H1 (cell line): Measurements from ENCODE around the gene DYNC2I2. TPM values are rescaled to one million over a fixed set of nuclear protein-coding genes. Genes with fewer than 3 reads are reported as not detected.

Experiments
- CTCF ChIA-PET: fragments of 300-600 bp; sonication (Branson Sonifier 250); formaldehyde crosslinking; loops from one replicate; lab custom pipeline; 2021; ENCODE audit not compliant: partially characterized antibody; lab: Charles Lee
- POLR2A ChIA-PET: fragments of 300-600 bp; sonication (Branson Sonifier 250); formaldehyde crosslinking; loops from one replicate; lab custom pipeline; 2021; ENCODE audit warnings: inconsistent platforms; ENCODE audit not compliant: partially characterized antibody; lab: Charles Lee
- DNase-seq, 2 experiments: peaks; one replicate each; pipeline versions ENCODE4 v3.0.0 to v3.0.0-alpha.2; 2010 to 2022; ENCODE audit warnings: low spot score in 2 of 2, low read depth in 1 of 2, mixed read lengths in 1 of 2
- FAIRE-seq: peaks from 2 replicates; lab custom pipeline; 2011; peaks lifted over from hg19 to GRCh38; lab: Jason Lieb, UNC
- H2AFZ ChIP-seq: 2 replicates; pipeline ENCODE4 v1.8.1; 2012; ENCODE audit warnings: low read length, inconsistent platforms
- H2AK5ac ChIP-seq: 2 replicates; pipeline ENCODE4 v1.6.1; 2013; ENCODE audit warnings: low read depth, low read length
- H2BK120ac ChIP-seq: replicated peaks from 2 replicates; pipeline ENCODE3; 2013; ENCODE audit warnings: low read depth, low read length, inconsistent platforms
- H2BK12ac ChIP-seq: 2 replicates; pipeline ENCODE4 v1.6.1; 2013; ENCODE audit warnings: low read depth, low read length
- H2BK15ac ChIP-seq: 2 replicates; pipeline ENCODE4 v1.6.1; 2013; ENCODE audit warnings: low read length
- H2BK20ac ChIP-seq: 2 replicates; pipeline ENCODE4 v1.6.1; 2013; ENCODE audit warnings: low read length
- H2BK5ac ChIP-seq: 2 replicates; pipeline ENCODE4 v1.6.1; 2013; ENCODE audit warnings: low read depth, low read length
- H3K14ac ChIP-seq: 2 replicates; pipeline ENCODE4 v1.6.1; 2013; ENCODE audit warnings: inconsistent platforms; ENCODE audit not compliant: insufficient read length
- H3K18ac ChIP-seq: 2 replicates; pipeline ENCODE4 v1.6.1; 2013; ENCODE audit warnings: low read length; ENCODE audit errors: extremely low read depth
- H3K23ac ChIP-seq: 2 replicates; pipeline ENCODE4 v1.6.1; 2013; ENCODE audit warnings: inconsistent platforms; ENCODE audit not compliant: insufficient read length
- H3K23me2 ChIP-seq: 2 replicates; pipeline ENCODE4 v1.6.1; 2013; ENCODE audit warnings: low read depth, low read length
- H3K27ac ChIP-seq: 2 replicates; pipeline ENCODE4 v1.6.1; 2011; ENCODE audit warnings: low read depth, low read length, inconsistent platforms
- H3K27me3 ChIP-seq, 4 experiments: replicated peaks in 1 of 4; 1 replicate in 1 of 4; 2 replicates in 3 of 4; pipeline versions ENCODE4 v1.6.1 to v1.8.1; 2011 to 2013; ENCODE audit warnings: low read length in 3 of 4, mild to moderate bottlenecking in 3 of 4, inconsistent platforms in 2 of 4, mixed read lengths in 2 of 4, moderate library complexity in 1 of 4; ENCODE audit not compliant: control insufficient read depth in 3 of 4, insufficient read depth in 3 of 4; ENCODE audit errors: extremely low read depth in 1 of 4
- H3K36me3 ChIP-seq, 4 experiments: 2 replicates each; pipeline versions ENCODE4 v1.6.1 to v1.8.1; 2011 to 2013; ENCODE audit warnings: mild to moderate bottlenecking in 4 of 4, low read length in 3 of 4, moderate library complexity in 2 of 4, control low read depth in 1 of 4, inconsistent platforms in 1 of 4; ENCODE audit not compliant: insufficient read depth in 4 of 4, control insufficient read depth in 2 of 4
- H3K4ac ChIP-seq: replicated peaks from 2 replicates; pipeline ENCODE3; 2013; ENCODE audit warnings: low read length, low read depth, mixed read lengths, inconsistent platforms; ENCODE audit not compliant: insufficient read length
- H3K4me1 ChIP-seq, 4 experiments: replicated peaks in 1 of 4; 1 replicate in 1 of 4; 2 replicates in 3 of 4; pipeline versions ENCODE4 v1.6.1 to v1.8.1; 2011 to 2013; ENCODE audit warnings: low read length in 3 of 4, inconsistent platforms in 2 of 4, mixed read lengths in 1 of 4; ENCODE audit not compliant: insufficient read depth in 4 of 4, control insufficient read depth in 3 of 4
- H3K4me2 ChIP-seq, 2 experiments: 2 replicates each; pipeline versions ENCODE4 v1.6.1 to v1.8.1; 2011 to 2013; ENCODE audit warnings: low read depth in 2 of 2, low read length in 2 of 2, control low read depth in 1 of 2, inconsistent platforms in 1 of 2, mild to moderate bottlenecking in 1 of 2; ENCODE audit not compliant: insufficient read depth in 1 of 2
- H3K4me3 ChIP-seq, 4 experiments: fragments of 200-600, 300-600 bp in 1 of 4; sonication (generic), shearing (Covaris generic), sonication (Bioruptor Twin) in 1 of 4; 2 replicates each; pipeline versions ENCODE4 v1.5.1 to v1.8.1; 2011 to 2016; ENCODE audit warnings: low read length in 4 of 4, low read depth in 3 of 4, control low read depth in 2 of 4, inconsistent platforms in 2 of 4, mild to moderate bottlenecking in 2 of 4, mixed read lengths in 1 of 4, moderate library complexity in 1 of 4; ENCODE audit not compliant: insufficient read depth in 2 of 4; ENCODE audit errors: extremely low read depth in 1 of 4
- H3K56ac ChIP-seq: replicated peaks from 2 replicates; pipeline ENCODE3; 2013; ENCODE audit warnings: low read depth, mild to moderate bottlenecking, mixed read lengths, low read length, inconsistent platforms; ENCODE audit not compliant: insufficient read length
- H3K79me1 ChIP-seq: 2 replicates; pipeline ENCODE4 v1.6.1; 2013; ENCODE audit warnings: low read depth, low read length, control low read depth
- H3K79me2 ChIP-seq, 2 experiments: 2 replicates each; pipeline versions ENCODE4 v1.6.1 to v1.8.1; 2012 to 2013; ENCODE audit warnings: low read length in 2 of 2, mild to moderate bottlenecking in 2 of 2, inconsistent platforms in 1 of 2; ENCODE audit not compliant: insufficient read depth in 2 of 2, control insufficient read depth in 1 of 2
- H3K9ac ChIP-seq, 4 experiments: replicated peaks in 1 of 4; 1 replicate in 1 of 4; 2 replicates in 3 of 4; pipeline versions ENCODE4 v1.6.1 to v1.8.1; 2011 to 2013; ENCODE audit warnings: low read depth in 3 of 4, low read length in 3 of 4, control low read depth in 2 of 4, mild to moderate bottlenecking in 2 of 4, moderate library complexity in 2 of 4, inconsistent platforms in 1 of 4; ENCODE audit errors: extremely low read depth in 1 of 4
- H3K9me3 ChIP-seq, 2 experiments: 2 replicates each; pipeline versions ENCODE4 v1.6.1 to v1.8.1; 2012 to 2013; ENCODE audit warnings: mild to moderate bottlenecking in 2 of 2, moderate library complexity in 2 of 2, control low read depth in 1 of 2, inconsistent platforms in 1 of 2, low read depth in 1 of 2, low read length in 1 of 2, mixed read lengths in 1 of 2; ENCODE audit not compliant: insufficient read depth in 2 of 2
- H4K20me1 ChIP-seq, 2 experiments: replicated peaks in 1 of 2; 2 replicates each; pipeline versions ENCODE3 to v1.8.1; 2011 to 2013; ENCODE audit warnings: inconsistent platforms in 2 of 2, low read length in 2 of 2, mild to moderate bottlenecking in 1 of 2; ENCODE audit not compliant: insufficient read depth in 2 of 2, control insufficient read depth in 1 of 2
- H4K5ac ChIP-seq: 2 replicates; pipeline ENCODE4 v1.6.1; 2013; ENCODE audit warnings: low read length, low read depth, mixed read lengths, inconsistent platforms; ENCODE audit not compliant: insufficient read length
- H4K8ac ChIP-seq: 2 replicates; pipeline ENCODE4 v1.8.0; 2013; ENCODE audit warnings: mild to moderate bottlenecking, moderate library complexity, low read length, inconsistent platforms; ENCODE audit not compliant: insufficient read depth; ENCODE audit errors: extremely low read depth
- H4K91ac ChIP-seq: replicated peaks from 2 replicates; pipeline ENCODE3; 2013; ENCODE audit warnings: low read length, mixed read lengths, inconsistent platforms; ENCODE audit not compliant: insufficient read length
- BCL11A ChIP-seq, 2 experiments: IDR thresholded peaks; one replicate each; pipeline ENCODE4 v1.6.1; 2011; ENCODE audit warnings: low read depth in 2 of 2, low read length in 2 of 2, mild to moderate bottlenecking in 2 of 2
- CBX8 ChIP-seq: fragments of 300-800, 300-1000 bp; sonication (generic); IDR thresholded peaks from 2 replicates; pipeline ENCODE4 v1.7.1; 2016; ENCODE audit warnings: low read depth, low read length, borderline replicate concordance
- CHD1 ChIP-seq: IDR thresholded peaks from 2 replicates; pipeline ENCODE4 v1.6.1; 2012; ENCODE audit warnings: low read depth, low read length, improper control_type of control experiment
- CHD2 ChIP-seq: IDR thresholded peaks from 2 replicates; pipeline ENCODE4 v1.6.1; 2012; ENCODE audit warnings: low read length, improper control_type of control experiment
- EP300 ChIP-seq, 2 experiments: IDR thresholded peaks; 1 replicate in 1 of 2; 2 replicates in 1 of 2; pipeline ENCODE4 v1.6.1; 2011 to 2012; ENCODE audit warnings: low read depth in 2 of 2, low read length in 2 of 2, mild to moderate bottlenecking in 2 of 2, borderline replicate concordance in 1 of 2, inconsistent platforms in 1 of 2, moderate library complexity in 1 of 2
- JUND ChIP-seq: IDR thresholded peaks from 2 replicates; pipeline ENCODE4 v1.6.1; 2011; ENCODE audit warnings: mild to moderate bottlenecking, improper control_type of control experiment, low read length
- NANOG ChIP-seq: IDR thresholded peaks from 2 replicates; pipeline ENCODE4 v1.6.1; 2011; ENCODE audit warnings: low read length, low read depth, mild to moderate bottlenecking, inconsistent platforms; ENCODE audit not compliant: insufficient read depth, poor library complexity, severe bottlenecking
- PHF8 ChIP-seq: fragments of 200-600 bp; sonication (generic); conservative IDR thresholded peaks from 2 replicates; pipeline ENCODE4 v1.7.1; 2012; ENCODE audit warnings: low read depth, mild to moderate bottlenecking, inconsistent platforms, low read length, moderate library complexity
- RAD21 ChIP-seq, 2 experiments: IDR thresholded peaks in 1 of 2; conservative IDR thresholded peaks in 1 of 2; 2 replicates each; pipeline ENCODE4 v1.6.1; 2011; ENCODE audit warnings: low read depth in 2 of 2, low read length in 2 of 2, improper control_type of control experiment in 1 of 2, inconsistent platforms in 1 of 2, mild to moderate bottlenecking in 1 of 2, moderate library complexity in 1 of 2
- RBBP5 ChIP-seq: IDR thresholded peaks from 2 replicates; pipeline ENCODE4 v1.7.1; 2012; ENCODE audit warnings: low read depth, mild to moderate bottlenecking, inconsistent platforms, low read length, moderate library complexity, borderline replicate concordance
- TAF1 ChIP-seq: IDR thresholded peaks from 2 replicates; pipeline ENCODE4 v1.6.1; 2011; ENCODE audit warnings: mild to moderate bottlenecking, low read depth, low read length
- YY1 ChIP-seq: IDR thresholded peaks from 2 replicates; pipeline ENCODE4 v1.6.1; 2011; ENCODE audit warnings: low read depth, mild to moderate bottlenecking, low read length
- WGBS, 2 experiments: shearing (Covaris generic) in 1 of 2; methylation state at CpG; one replicate each; pipeline versions ENCODE4 v1.1.6 to v1.1.7; 2013 to 2015; ENCODE audit warnings: low lambda C conversion rate in 2 of 2, mixed read lengths in 2 of 2, inconsistent platforms in 1 of 2, low coverage in 1 of 2, missing lambda C conversion rate in 1 of 2; ENCODE audit not compliant: insufficient replicate concordance in 2 of 2, insufficient coverage in 1 of 2, insufficient read length in 1 of 2; ENCODE audit errors: extremely low coverage in 1 of 2, missing lambda C conversion rate in 1 of 2; 5-methylcytosine and 5-hydroxymethylcytosine counted together
- polyA plus RNA-seq, 7 experiments: library from polyadenylated mRNA; depleted of rRNA in 3 of 7; stranded (reverse) in 5 of 7; unstranded in 2 of 7; fragments of >200 nt in 5 of 7; fragments of 200-250 nt in 2 of 7; gene quantifications; 1 replicate in 5 of 7; 2 replicates in 1 of 7; 4 replicates in 1 of 7; pipeline versions ENCODE4 v1.2.1 to v1.2.3, GENCODE V29; 2011 to 2013; ENCODE audit warnings: missing spikeins in 2 of 7, mixed read lengths in 2 of 7
- total RNA-seq: library from RNA; stranded (reverse); fragmentation: NEBNext Ultra II Directional; extraction: Animal tissue kit (Norgen Biotek cat#: 25700); gene quantifications from 2 replicates; pipeline ENCODE4 v1.2.1, GENCODE V29; 2021

Gene DYNC2I2
- total and polyA plus RNA-seq, 2 of the 8 experiments (the other 6 are each of a cell fraction or from before 2014, with no cell fraction given), result 58.0 to 78.5 TPM

DNA sequence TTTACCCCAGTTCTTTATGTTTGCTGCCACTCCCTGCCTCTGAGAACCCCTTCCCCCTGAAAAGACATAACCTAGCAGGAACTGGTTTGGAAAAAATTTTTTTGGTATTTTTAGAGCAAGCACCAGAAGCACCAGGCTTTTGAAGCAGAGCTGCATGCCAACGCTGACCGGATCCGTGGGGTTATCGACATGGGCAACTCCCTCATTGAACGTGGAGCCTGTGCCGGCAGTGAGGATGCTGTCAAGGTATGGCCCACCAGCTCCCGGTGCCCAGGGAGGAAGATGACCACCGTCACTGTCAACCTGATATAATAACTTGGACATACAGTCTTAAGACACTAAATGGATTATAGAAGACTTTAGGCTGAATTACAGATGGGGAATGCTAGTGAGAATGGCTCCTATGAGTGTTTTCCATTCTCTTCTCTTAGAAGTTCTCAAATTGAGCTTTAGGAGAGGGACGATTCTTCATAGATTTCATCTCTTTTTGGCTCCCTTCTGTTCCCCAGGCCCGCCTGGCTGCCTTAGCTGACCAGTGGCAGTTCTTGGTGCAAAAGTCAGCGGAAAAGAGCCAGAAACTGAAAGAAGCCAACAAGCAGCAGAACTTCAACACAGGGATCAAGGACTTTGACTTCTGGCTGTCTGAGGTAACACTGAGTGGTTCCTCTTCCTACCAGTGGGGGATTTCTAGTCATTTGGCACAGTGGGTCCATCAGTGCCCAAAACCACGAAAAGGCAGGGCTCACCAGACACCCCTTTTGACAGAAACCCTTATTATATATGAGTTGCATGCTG is 44.9 kb downstream of the DYNC2I2 start:
- WGBS, 2 experiments, result 92% methylated on average over 12 of the region's 12 CpGs; no CpG with 5 or more reads in 1 of the 2 experiments
- Histone ChIP-seq H3K79me2 (no peaks in the 10 kb centered on the region), H2BK12ac (no peak overlapping the region), H2AK5ac (no peak overlapping the region), H4K20me1 (peaks cover 0 to 2% of the 10 kb centered on the region in 2 experiments), H3K4me1 (no peaks in the 10 kb centered on the region), H3K4ac (no peak overlapping the region), H2AFZ (no peak overlapping the region), H4K8ac (no peak overlapping the region), H3K4me3 (no peak overlapping the region), H3K4me2 (no peak overlapping the region), H2BK15ac (no peak overlapping the region), H3K9me3 (no peaks in the 10 kb centered on the region), H3K79me1 (no peaks in the 10 kb centered on the region), H3K18ac (no peak overlapping the region), H3K27me3 (no peaks in the 10 kb centered on the region), H3K9ac (no peak overlapping the region), H4K91ac (no peak overlapping the region), H3K23ac (no peak overlapping the region), H3K23me2 (no peaks in the 10 kb centered on the region), H3K56ac (no peak overlapping the region), H3K36me3 (peaks cover 33 to 76% (median 69%) of the 10 kb centered on the region in 4 experiments), H2BK120ac (no peak overlapping the region), H2BK20ac (no peak overlapping the region), H3K27ac (no peak overlapping the region), H2BK5ac (no peak overlapping the region), H4K5ac (no peak overlapping the region), H3K14ac (no peak overlapping the region)
- ChIA-PET POLR2A (interaction anchor here (0.6 to 1.1 kb wide), 2 partner anchors 27 to 370 kb away, joined by 3 to 5 read pairs; no protein-coding TSS in a partner anchor), CTCF (interaction anchor here (0.6 to 1.8 kb wide), 5 partner anchors 10 to 361 kb away, joined by 3 to 5 read pairs (median 4); no protein-coding TSS in a partner anchor)
- DNase-seq (no peak), FAIRE-seq (no peak)
- TF ChIP-seq CBX8 (no peak), RBBP5 (no peak), BCL11A (IDR thresholded peaks at IDR 0.05; ENCODE audit: low read depth in 2 of 2, low read length in 2 of 2) (no peak), TAF1 (no peak), CHD2 (no peak), PHF8 (no peak), NANOG (no peak), YY1 (no peak), JUND (no peak), RAD21 (IDR thresholded peaks at IDR 0.05 in 1 of 2, conservative IDR thresholded peaks at IDR 0.05 in 1 of 2; ENCODE audit: low read depth in 2 of 2, low read length in 2 of 2) (no peak), CHD1 (no peak), EP300 (IDR thresholded peaks at IDR 0.05; ENCODE audit: borderline replicate concordance in 1 of 2, low read depth in 2 of 2, low read length in 2 of 2) (no peak)
